MM.1S (cell line): ENCODE results near the gene NKIRAS1.

Source experiments
- DNase-seq: peaks from one replicate; pipeline ENCODE4 v3.0.0-alpha.2; 2015
- H2AFZ ChIP-seq: fragments of 300-600 bp; sonication (generic); 2 replicates; pipeline ENCODE4 v1.6.0; 2016; ENCODE audit warnings: antibody characterized with exemption, low read length
- H3F3A ChIP-seq: fragments of 300-600 bp; sonication (generic); 2 replicates; pipeline ENCODE4 v1.6.1; 2016; ENCODE audit warnings: mild to moderate bottlenecking, antibody characterized with exemption, low read length, moderate library complexity, mixed read lengths; ENCODE audit not compliant: insufficient read depth
- H3K27ac ChIP-seq: fragments of 300-600 bp; sonication (generic); 2 replicates; pipeline ENCODE4 v1.5.1; 2016; ENCODE audit warnings: mild to moderate bottlenecking, low read length
- H3K27me3 ChIP-seq: fragments of 300-600 bp; sonication (generic); replicated peaks from 2 replicates; pipeline ENCODE4 v1.6.0; 2016; ENCODE audit warnings: low read length; ENCODE audit not compliant: insufficient read depth
- H3K36me3 ChIP-seq: fragments of 300-600 bp; sonication (generic); replicated peaks from 2 replicates; pipeline ENCODE4 v1.6.1; 2016; ENCODE audit warnings: mild to moderate bottlenecking, low read length, mixed read lengths; ENCODE audit not compliant: insufficient read depth
- H3K4me1 ChIP-seq: fragments of 300-600 bp; sonication (generic); 2 replicates; pipeline ENCODE4 v1.6.1; 2016; ENCODE audit warnings: low read length, mixed read lengths
- H3K4me2 ChIP-seq: fragments of 300-600 bp; sonication (generic); 2 replicates; pipeline ENCODE4 v1.6.0; 2016; ENCODE audit warnings: low read depth, low read length
- H3K4me3 ChIP-seq: fragments of 300-600 bp; sonication (generic); 2 replicates; pipeline ENCODE4 v1.5.1; 2016; ENCODE audit warnings: low read length, mixed read lengths
- H3K79me2 ChIP-seq: fragments of 300-600 bp; sonication (generic); 2 replicates; pipeline ENCODE4 v1.6.1; 2016; ENCODE audit warnings: mixed run types, low read length, mixed read lengths
- H3K9ac ChIP-seq: fragments of 300-600 bp; sonication (generic); 2 replicates; pipeline ENCODE4 v1.6.1; 2016; ENCODE audit warnings: low read length, mixed read lengths
- H3K9me2 ChIP-seq: fragments of 300-600 bp; sonication (generic); replicated peaks from 2 replicates; pipeline ENCODE4 v1.6.1; 2016; ENCODE audit warnings: mild to moderate bottlenecking, low read length, mixed read lengths; ENCODE audit not compliant: insufficient read depth
- H3K9me3 ChIP-seq: fragments of 300-600 bp; sonication (generic); replicated peaks from 2 replicates; pipeline ENCODE4 v1.6.1; 2016; ENCODE audit warnings: mild to moderate bottlenecking, low read length, mixed read lengths; ENCODE audit not compliant: insufficient read depth
- H4K20me1 ChIP-seq: fragments of 300-600 bp; sonication (generic); 2 replicates; pipeline ENCODE4 v1.6.1; 2016; ENCODE audit warnings: mild to moderate bottlenecking, low read length, moderate library complexity, mixed read lengths; ENCODE audit not compliant: insufficient read depth
- EZH2 ChIP-seq: fragments of 300-600 bp; sonication (generic); optimal IDR thresholded peaks from 2 replicates; pipeline ENCODE3; 2017; ENCODE audit warnings: low read depth, mild to moderate bottlenecking, antibody characterized with exemption, low read length, mixed read lengths
- EZH2phosphoT487 ChIP-seq: fragments of 300-600 bp; sonication (generic); IDR thresholded peaks from 2 replicates; pipeline ENCODE4 v1.6.1; 2018; ENCODE audit warnings: antibody characterized with exemption, low read length
- TF ChIP-seq, protein P1 (sequence below): fragments of 300-600 bp; sonication (generic); IDR thresholded peaks from 2 replicates; pipeline ENCODE4 v1.5.1; 2016; ENCODE audit warnings: antibody characterized with exemption, low read length, mixed read lengths

Gene NKIRAS1

DNA sequence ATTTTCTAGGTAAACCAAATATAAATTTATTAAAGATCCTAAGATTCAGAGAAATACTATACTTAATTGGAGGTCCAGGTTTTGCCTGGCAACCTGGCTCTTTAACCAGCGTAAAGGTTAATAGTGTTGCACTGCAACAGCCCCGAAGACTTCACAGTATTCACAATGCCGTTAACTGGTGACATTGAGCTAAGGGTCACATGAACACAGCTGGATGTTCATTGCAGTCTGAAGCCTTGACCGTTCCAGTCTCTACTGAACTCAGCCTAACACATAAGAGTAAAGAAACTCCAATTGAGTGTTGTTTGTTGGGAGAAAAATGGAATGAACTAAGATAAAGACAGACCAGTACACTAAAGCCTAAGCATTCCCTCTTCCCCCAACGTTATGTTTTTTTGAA lies 26.8 kb downstream of the NKIRAS1 start:
- no peaks in the 10 kb centered on the region for H3K9me2 ChIP-seq
- H3K79me2 ChIP-seq, result peaks cover 61% of the 10 kb centered on the region
- no peaks in the 10 kb centered on the region for H3K9me3 ChIP-seq
- H3K36me3 ChIP-seq, result peaks cover 14% of the 10 kb centered on the region; the same call in 1 of the 2 replicates
- H2AFZ ChIP-seq, result no peak overlapping the region
- TF ChIP-seq EZH2 (no peak), EZH2phosphoT487 (no peak)
- TF ChIP-seq, protein P1, sequence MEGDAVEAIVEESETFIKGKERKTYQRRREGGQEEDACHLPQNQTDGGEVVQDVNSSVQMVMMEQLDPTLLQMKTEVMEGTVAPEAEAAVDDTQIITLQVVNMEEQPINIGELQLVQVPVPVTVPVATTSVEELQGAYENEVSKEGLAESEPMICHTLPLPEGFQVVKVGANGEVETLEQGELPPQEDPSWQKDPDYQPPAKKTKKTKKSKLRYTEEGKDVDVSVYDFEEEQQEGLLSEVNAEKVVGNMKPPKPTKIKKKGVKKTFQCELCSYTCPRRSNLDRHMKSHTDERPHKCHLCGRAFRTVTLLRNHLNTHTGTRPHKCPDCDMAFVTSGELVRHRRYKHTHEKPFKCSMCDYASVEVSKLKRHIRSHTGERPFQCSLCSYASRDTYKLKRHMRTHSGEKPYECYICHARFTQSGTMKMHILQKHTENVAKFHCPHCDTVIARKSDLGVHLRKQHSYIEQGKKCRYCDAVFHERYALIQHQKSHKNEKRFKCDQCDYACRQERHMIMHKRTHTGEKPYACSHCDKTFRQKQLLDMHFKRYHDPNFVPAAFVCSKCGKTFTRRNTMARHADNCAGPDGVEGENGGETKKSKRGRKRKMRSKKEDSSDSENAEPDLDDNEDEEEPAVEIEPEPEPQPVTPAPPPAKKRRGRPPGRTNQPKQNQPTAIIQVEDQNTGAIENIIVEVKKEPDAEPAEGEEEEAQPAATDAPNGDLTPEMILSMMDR, result no peak
- H3F3A ChIP-seq, result peaks cover 9% of the 10 kb centered on the region; the same call in 1 of the 2 replicates
- H3K9ac ChIP-seq, result no peak overlapping the region
- no peak overlapping the region for H3K27ac ChIP-seq
- peaks cover 19% of the 10 kb centered on the region; the same call in 1 of the 2 replicates for H4K20me1 ChIP-seq
- H3K4me1 ChIP-seq, result peaks cover 13% of the 10 kb centered on the region; the same call in 1 of the 2 replicates
- H3K4me3 ChIP-seq, result no peak overlapping the region
- no peak overlapping the region for H3K4me2 ChIP-seq
- H3K27me3 ChIP-seq, result no peaks in the 10 kb centered on the region
- DNase-seq, result no peak

DNA sequence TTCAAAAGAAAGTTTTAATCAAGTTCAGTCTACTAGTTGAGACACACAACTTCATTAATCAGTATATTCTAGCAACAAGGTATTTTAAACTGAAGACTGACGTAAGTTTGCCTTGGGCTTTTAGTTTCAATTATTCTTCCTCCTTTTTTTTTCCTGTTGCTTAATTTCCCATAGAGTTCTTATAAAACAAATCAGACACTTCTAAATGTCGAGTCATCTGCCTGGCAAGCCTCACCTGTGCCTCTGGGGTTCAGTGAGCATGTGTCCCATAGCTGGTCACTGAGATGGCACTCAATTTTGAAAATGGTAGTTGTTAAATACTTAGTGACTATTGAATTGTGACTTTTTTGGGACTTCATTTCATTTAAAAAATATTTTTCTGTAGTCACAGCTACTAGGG lies 27.4 kb downstream of the NKIRAS1 start:
- H3K27ac ChIP-seq, result no peak overlapping the region
- H4K20me1 ChIP-seq, result peaks cover 19% of the 10 kb centered on the region; the same call in 1 of the 2 replicates
- TF ChIP-seq EZH2 (no peak), EZH2phosphoT487 (no peak)
- TF ChIP-seq, protein P1, result no peak
- H3K79me2 ChIP-seq, result peaks cover 66% of the 10 kb centered on the region
- H3K36me3 ChIP-seq, result peaks cover 14% of the 10 kb centered on the region; the same call in 1 of the 2 replicates
- H3K4me2 ChIP-seq, result no peak overlapping the region
- no peaks in the 10 kb centered on the region for H3K27me3 ChIP-seq
- H3F3A ChIP-seq, result peaks cover 9% of the 10 kb centered on the region; the same call in 1 of the 2 replicates
- no peaks in the 10 kb centered on the region for H3K9me3 ChIP-seq
- no peaks in the 10 kb centered on the region for H3K9me2 ChIP-seq
- H3K4me3 ChIP-seq, result no peak overlapping the region
- peaks cover 13% of the 10 kb centered on the region; the same call in 1 of the 2 replicates for H3K4me1 ChIP-seq
- no peak overlapping the region for H3K9ac ChIP-seq
- no peak overlapping the region for H2AFZ ChIP-seq
- no peak for DNase-seq

DNA sequence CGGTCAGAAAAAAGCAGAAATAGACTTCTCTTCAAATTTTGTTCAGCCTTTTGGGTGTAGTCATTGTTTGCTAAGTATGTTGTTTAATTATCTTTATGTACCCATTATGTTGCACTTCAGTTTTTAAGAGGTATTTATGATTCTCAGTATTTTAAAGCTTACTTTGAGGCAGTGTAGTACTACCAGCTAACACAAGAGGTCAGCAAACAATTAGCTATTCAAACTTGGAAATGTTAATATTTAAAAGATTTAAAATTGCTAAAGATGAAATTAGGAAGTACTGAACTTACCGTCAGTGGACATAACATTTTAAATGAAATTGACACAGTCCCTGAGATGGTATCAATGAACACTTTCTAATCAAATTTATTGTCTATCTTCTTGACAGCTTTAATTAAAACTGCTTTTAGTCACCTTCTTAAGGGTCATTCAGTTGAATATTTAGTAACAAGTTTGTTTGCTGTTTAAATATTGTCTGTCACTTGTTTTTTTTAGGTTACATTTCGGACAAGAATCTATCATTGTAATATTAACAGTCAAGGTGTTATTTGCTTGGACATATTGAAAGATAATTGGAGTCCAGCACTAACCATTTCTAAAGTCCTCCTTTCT lies 28.1 kb downstream of the NKIRAS1 start:
- no peak overlapping the region for H3K27ac ChIP-seq
- no peaks in the 10 kb centered on the region for H3K27me3 ChIP-seq
- TF ChIP-seq, protein P1, result peak; percentile 63
- no peak for TF ChIP-seq EZH2phosphoT487
- H3F3A ChIP-seq, result peaks cover 9% of the 10 kb centered on the region; the same call in 1 of the 2 replicates
- H3K79me2 ChIP-seq, result peaks cover 73% of the 10 kb centered on the region
- H3K36me3 ChIP-seq, result peaks cover 14% of the 10 kb centered on the region; the same call in 1 of the 2 replicates
- H3K9me3 ChIP-seq, result no peaks in the 10 kb centered on the region
- no peak overlapping the region for H2AFZ ChIP-seq
- H3K4me2 ChIP-seq, result no peak overlapping the region
- no peak overlapping the region for H3K9ac ChIP-seq
- H3K4me1 ChIP-seq, result peaks cover 13% of the 10 kb centered on the region; the same call in 1 of the 2 replicates
- DNase-seq, result peak; percentile 10
- peaks cover 19% of the 10 kb centered on the region; the same call in 1 of the 2 replicates for H4K20me1 ChIP-seq
- no peak overlapping the region for H3K4me3 ChIP-seq
- no peaks in the 10 kb centered on the region for H3K9me2 ChIP-seq
